H9 (cell line): Measurements from ENCODE around the gene MED20. TPM values are rescaled to one million over a fixed set of nuclear protein-coding genes. Genes with fewer than 3 reads are reported as not detected.

Source experiments
- DNase-seq: peaks from one replicate; pipeline ENCODE4 v3.0.0-alpha.2; 2017
- H2AFZ ChIP-seq: one replicate; pipeline ENCODE4 v1.6.1; 2013; ENCODE audit warnings: mild to moderate bottlenecking, low read length, control low read depth, moderate library complexity
- H2AK5ac ChIP-seq: 2 replicates; pipeline ENCODE4 v1.6.1; 2013; ENCODE audit warnings: low read length, control low read depth, mixed read lengths; ENCODE audit not compliant: insufficient read length
- H2BK120ac ChIP-seq: one replicate; pipeline ENCODE4 v1.6.1; 2013; ENCODE audit warnings: low read depth, mild to moderate bottlenecking, low read length, control low read depth, inconsistent platforms; ENCODE audit not compliant: poor library complexity, severe bottlenecking
- H2BK12ac ChIP-seq: 2 replicates; pipeline ENCODE4 v1.6.1; 2013; ENCODE audit warnings: low read length, control low read depth, mixed read lengths, low read depth; ENCODE audit not compliant: insufficient read length
- H2BK15ac ChIP-seq: 2 replicates; pipeline ENCODE4 v1.6.1; 2013; ENCODE audit warnings: low read depth, low read length, control low read depth
- H2BK20ac ChIP-seq: one replicate; pipeline ENCODE4 v1.6.1; 2013; ENCODE audit warnings: low read depth, mild to moderate bottlenecking, low read length, control low read depth, inconsistent platforms; ENCODE audit not compliant: poor library complexity, severe bottlenecking
- H2BK5ac ChIP-seq: 2 replicates; pipeline ENCODE4 v1.6.1; 2013; ENCODE audit warnings: low read length, control low read depth, mixed read lengths; ENCODE audit not compliant: insufficient read length
- H3K14ac ChIP-seq: 2 replicates; pipeline ENCODE4 v1.6.1; 2013; ENCODE audit warnings: low read length, control low read depth; ENCODE audit not compliant: insufficient read depth
- H3K18ac ChIP-seq: 2 replicates; pipeline ENCODE4 v1.6.1; 2013; ENCODE audit warnings: low read depth, mild to moderate bottlenecking, mixed read lengths, low read length, control low read depth; ENCODE audit not compliant: insufficient read length
- H3K23ac ChIP-seq: 2 replicates; pipeline ENCODE4 v1.6.1; 2013; ENCODE audit warnings: low read length, control low read depth, mixed read lengths, low read depth; ENCODE audit not compliant: insufficient read length
- H3K23me2 ChIP-seq: 2 replicates; pipeline ENCODE4 v1.6.1; 2013; ENCODE audit warnings: low read depth, mild to moderate bottlenecking, mixed read lengths, low read length, control low read depth; ENCODE audit not compliant: insufficient read length, poor library complexity, severe bottlenecking
- H3K27ac ChIP-seq: 2 replicates; pipeline ENCODE4 v1.5.1; 2013; ENCODE audit warnings: low read length, control low read depth, mixed read lengths, low read depth; ENCODE audit not compliant: insufficient read length
- H3K27me3 ChIP-seq: 2 replicates; pipeline ENCODE4 v1.6.1; 2013; ENCODE audit warnings: low read length, control low read depth, inconsistent platforms; ENCODE audit not compliant: insufficient read depth
- H3K4ac ChIP-seq: 2 replicates; pipeline ENCODE4 v1.6.1; 2013; ENCODE audit warnings: low read depth, mild to moderate bottlenecking, control low read depth, inconsistent platforms, low read length, moderate library complexity
- H3K4me1 ChIP-seq: 2 replicates; pipeline ENCODE4 v1.6.1; 2013; ENCODE audit warnings: low read length, control low read depth, inconsistent platforms; ENCODE audit not compliant: insufficient read depth
- H3K4me2 ChIP-seq: 2 replicates; pipeline ENCODE4 v1.6.1; 2013; ENCODE audit warnings: low read length, control low read depth, mixed read lengths; ENCODE audit not compliant: insufficient read length, insufficient read depth
- H3K56ac ChIP-seq: 2 replicates; pipeline ENCODE4 v1.6.1; 2013; ENCODE audit warnings: low read depth, mild to moderate bottlenecking, mixed read lengths, low read length, control low read depth; ENCODE audit not compliant: insufficient read length
- H3K79me1 ChIP-seq: 2 replicates; pipeline ENCODE4 v1.6.1; 2013; ENCODE audit warnings: low read depth, mild to moderate bottlenecking, moderate library complexity, low read length, control low read depth, inconsistent platforms; ENCODE audit not compliant: insufficient read depth, poor library complexity, severe bottlenecking
- H3K79me2 ChIP-seq: 2 replicates; pipeline ENCODE4 v1.6.1; 2013; ENCODE audit warnings: low read length, control low read depth, inconsistent platforms; ENCODE audit not compliant: insufficient read depth
- H3K9ac ChIP-seq: 2 replicates; pipeline ENCODE4 v1.6.1; 2013; ENCODE audit warnings: low read length, control low read depth, mixed read lengths; ENCODE audit not compliant: insufficient read length; ENCODE audit errors: extremely low read depth
- H3K9me3 ChIP-seq: one replicate; pipeline ENCODE4 v1.6.1; 2013; ENCODE audit warnings: low read depth, low read length, inconsistent platforms; ENCODE audit not compliant: control insufficient read depth
- H3T11ph ChIP-seq: one replicate; pipeline ENCODE4 v1.6.1; 2013; ENCODE audit warnings: mild to moderate bottlenecking, low read length, control low read depth, inconsistent platforms
- H4K20me1 ChIP-seq: one replicate; pipeline ENCODE4 v1.6.1; 2013; ENCODE audit not compliant: control insufficient read depth, insufficient read length, insufficient read depth
- H4K5ac ChIP-seq: 2 replicates; pipeline ENCODE4 v1.6.1; 2013; ENCODE audit warnings: low read depth, mild to moderate bottlenecking, mixed read lengths, low read length, control low read depth; ENCODE audit not compliant: insufficient read length
- H4K8ac ChIP-seq: replicated peaks from 2 replicates; pipeline ENCODE4 v1.6.1; 2013; ENCODE audit warnings: low read length, control low read depth, mixed read lengths, low read depth; ENCODE audit not compliant: insufficient read length
- H4K91ac ChIP-seq: 2 replicates; pipeline ENCODE4 v1.6.1; 2013; ENCODE audit warnings: low read depth, mild to moderate bottlenecking, moderate library complexity, mixed read lengths, low read length, control low read depth; ENCODE audit not compliant: insufficient read length
- H3K27ac Mint-ChIP-seq, 3 experiments: 2 replicates in 2 of 3; 3 replicates in 1 of 3; pipeline ENCODE4 v1.8.0; 2020 to 2021; ENCODE audit warnings: mixed read lengths in 3 of 3, mild to moderate bottlenecking in 1 of 3, moderate library complexity in 1 of 3
- H3K27me3 Mint-ChIP-seq: 2 replicates; pipeline ENCODE4 v1.8.0; 2021; ENCODE audit warnings: low read depth, mild to moderate bottlenecking, moderate library complexity, mixed read lengths
- H3K36me3 Mint-ChIP-seq, 3 experiments: 2 replicates in 2 of 3; 3 replicates in 1 of 3; pipeline ENCODE4 v1.8.0; 2020 to 2021; ENCODE audit warnings: low read depth in 3 of 3, mixed read lengths in 3 of 3; ENCODE audit not compliant: insufficient read depth in 1 of 3
- H3K4me1 Mint-ChIP-seq, 2 experiments: 2 replicates each; pipeline ENCODE4 v1.8.0; 2020; ENCODE audit warnings: mixed read lengths in 2 of 2
- H3K4me3 Mint-ChIP-seq, 2 experiments: 2 replicates in 1 of 2; 3 replicates in 1 of 2; pipeline ENCODE4 v1.8.0; 2020 to 2021; ENCODE audit warnings: mild to moderate bottlenecking in 2 of 2, mixed read lengths in 2 of 2, moderate library complexity in 1 of 2
- H3K9me3 Mint-ChIP-seq, 2 experiments: 2 replicates in 1 of 2; 3 replicates in 1 of 2; pipeline ENCODE4 v1.8.0; 2020; ENCODE audit warnings: mild to moderate bottlenecking in 2 of 2, mixed read lengths in 2 of 2, moderate library complexity in 1 of 2
- WGBS: extraction: QIAGEN DNeasy Blood & Tissue Kit; methylation state at CpG from one replicate; pipeline ENCODE4 v1.1.7; 2013; ENCODE audit warnings: missing lambda C conversion rate, low lambda C conversion rate, mixed read lengths; ENCODE audit not compliant: insufficient read length; ENCODE audit errors: extremely low coverage; 5-methylcytosine and 5-hydroxymethylcytosine counted together
- total RNA-seq: library from RNA; stranded (reverse); gene quantifications from 2 replicates; pipeline ENCODE4 v1.2.1, GENCODE V29; 2021
- TF ChIP-seq, protein P1 (sequence below): fragments of 200-600 bp; sonication (generic); conservative IDR thresholded peaks from 3 replicates; pipeline ENCODE4 v1.8.0; 2021; ENCODE audit warnings: antibody characterized with exemption, mild to moderate bottlenecking

Gene MED20
- total RNA-seq, 1 experiment from 2014 or later: 28.9 TPM

DNA sequence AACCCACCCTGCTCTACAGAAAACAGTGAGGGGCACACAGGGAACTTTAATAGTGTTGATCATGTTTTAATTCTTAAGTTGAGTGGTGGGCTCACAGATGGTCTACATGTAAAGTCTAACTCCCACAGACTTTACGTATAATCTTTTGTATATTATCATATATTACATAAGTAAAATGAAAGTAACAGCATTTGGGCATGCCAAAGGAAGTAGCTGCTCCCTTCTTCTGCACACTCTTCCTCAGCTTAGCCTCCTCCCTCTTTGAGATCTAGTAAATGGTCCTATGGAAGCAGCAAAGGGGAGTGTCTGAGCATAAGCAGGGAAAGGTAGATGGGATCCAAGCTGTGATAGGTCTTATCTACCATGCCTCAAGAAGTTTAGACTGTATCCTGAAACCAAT lies 11.2 kb downstream of the MED20 start:
- Histone ChIP-seq H3K4me1 (no peaks in the 10 kb centered on the region), H3K9ac (no peak overlapping the region), H3K23me2 (no peaks in the 10 kb centered on the region), H3K56ac (no peak overlapping the region), H2BK20ac (no peak overlapping the region), H4K20me1 (no peaks in the 10 kb centered on the region), H3K79me1 (peaks cover 2% of the 10 kb centered on the region), H2BK15ac (no peak overlapping the region), H3K14ac (no peak overlapping the region), H3T11ph (no peak overlapping the region), H3K27ac (no peak overlapping the region), H3K9me3 (no peaks in the 10 kb centered on the region), H3K79me2 (no peaks in the 10 kb centered on the region), H4K5ac (no peak overlapping the region), H4K8ac (no peak overlapping the region), H2AFZ (no peak overlapping the region), H3K4me2 (no peak overlapping the region), H3K23ac (no peak overlapping the region), H3K4ac (no peak overlapping the region), H4K91ac (no peak overlapping the region), H2BK12ac (no peak overlapping the region), H3K18ac (no peak overlapping the region), H2AK5ac (no peak overlapping the region), H2BK5ac (no peak overlapping the region), H3K27me3 (no peaks in the 10 kb centered on the region), H2BK120ac (no peak overlapping the region)
- no peak for DNase-seq
- no CpG with 5 or more reads among the region's 1 CpG for WGBS
- Mint-ChIP-seq H3K4me3 (no peak overlapping the region), H3K36me3 (peaks cover 16 to 70% (median 53%) of the 10 kb centered on the region in 3 experiments), H3K4me1 (no peaks in the 10 kb centered on the region), H3K27me3 (no peaks in the 10 kb centered on the region), H3K27ac (no peak overlapping the region), H3K9me3 (no peaks in the 10 kb centered on the region)
- TF ChIP-seq, protein P1, sequence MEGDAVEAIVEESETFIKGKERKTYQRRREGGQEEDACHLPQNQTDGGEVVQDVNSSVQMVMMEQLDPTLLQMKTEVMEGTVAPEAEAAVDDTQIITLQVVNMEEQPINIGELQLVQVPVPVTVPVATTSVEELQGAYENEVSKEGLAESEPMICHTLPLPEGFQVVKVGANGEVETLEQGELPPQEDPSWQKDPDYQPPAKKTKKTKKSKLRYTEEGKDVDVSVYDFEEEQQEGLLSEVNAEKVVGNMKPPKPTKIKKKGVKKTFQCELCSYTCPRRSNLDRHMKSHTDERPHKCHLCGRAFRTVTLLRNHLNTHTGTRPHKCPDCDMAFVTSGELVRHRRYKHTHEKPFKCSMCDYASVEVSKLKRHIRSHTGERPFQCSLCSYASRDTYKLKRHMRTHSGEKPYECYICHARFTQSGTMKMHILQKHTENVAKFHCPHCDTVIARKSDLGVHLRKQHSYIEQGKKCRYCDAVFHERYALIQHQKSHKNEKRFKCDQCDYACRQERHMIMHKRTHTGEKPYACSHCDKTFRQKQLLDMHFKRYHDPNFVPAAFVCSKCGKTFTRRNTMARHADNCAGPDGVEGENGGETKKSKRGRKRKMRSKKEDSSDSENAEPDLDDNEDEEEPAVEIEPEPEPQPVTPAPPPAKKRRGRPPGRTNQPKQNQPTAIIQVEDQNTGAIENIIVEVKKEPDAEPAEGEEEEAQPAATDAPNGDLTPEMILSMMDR: no peak
